Caco-2 (cell line): Measurements from ENCODE around the gene PAX5. TPM values are rescaled to one million over a fixed set of nuclear protein-coding genes. Genes with fewer than 3 reads are reported as not detected.

Source experiments
- BruUV-seq: library from RNA; stranded (reverse); fragments of 400-500 nt; replicated peaks from 2 replicates; lab custom pipeline; 2021; lab: Mats Ljungman, UMichigan
- CTCF ChIA-PET: fragments of 300-600 bp; sonication (Branson Sonifier 250); formaldehyde crosslinking; loops from one replicate; lab custom pipeline; 2022; ENCODE audit warnings: antibody characterized with exemption; lab: Charles Lee
- POLR2A ChIA-PET: fragments of 300-600 bp; sonication (Branson Sonifier 250); formaldehyde crosslinking; loops from one replicate; lab custom pipeline; 2022; ENCODE audit warnings: antibody characterized with exemption; lab: Charles Lee
- DNase-seq, 2 experiments: peaks; one replicate each; pipeline versions ENCODE4 v3.0.0 to v3.0.0-alpha.2; 2020 to 2022
- H3K27me3 ChIP-seq: replicated peaks from 2 replicates; pipeline ENCODE4 v1.6.0; 2011; ENCODE audit warnings: low read length; ENCODE audit not compliant: control insufficient read depth, insufficient read depth
- H3K36me3 ChIP-seq: 2 replicates; pipeline ENCODE4 v1.5.1; 2011; ENCODE audit warnings: low read length; ENCODE audit not compliant: control insufficient read depth, insufficient read depth
- H3K4me1 ChIP-seq: fragments of 250-450 bp; sonication (Bioruptor Pico); 2 replicates; pipeline ENCODE4 v1.5.1; 2020; ENCODE audit warnings: mild to moderate bottlenecking
- H3K4me3 ChIP-seq: 2 replicates; pipeline ENCODE4 v1.5.1; 2011; ENCODE audit warnings: low read depth, mild to moderate bottlenecking, control low read depth, low read length
- H3K9me3 ChIP-seq: fragments of 250-450 bp; sonication (Bioruptor Pico); 2 replicates; pipeline ENCODE4 v1.5.1; 2020; ENCODE audit warnings: mild to moderate bottlenecking, moderate library complexity
- H3K27ac Mint-ChIP-seq: one replicate; pipeline ENCODE4 v1.8.0; 2022; ENCODE audit warnings: mixed read lengths; ENCODE audit not compliant: unreplicated experiment
- H3K27me3 Mint-ChIP-seq: one replicate; pipeline ENCODE4 v1.8.0; 2022; ENCODE audit warnings: mixed read lengths; ENCODE audit not compliant: insufficient read depth, unreplicated experiment
- H3K36me3 Mint-ChIP-seq: one replicate; pipeline ENCODE4 v1.8.0; 2022; ENCODE audit warnings: mild to moderate bottlenecking, mixed read lengths; ENCODE audit not compliant: insufficient read depth, unreplicated experiment
- H3K4me1 Mint-ChIP-seq: one replicate; pipeline ENCODE4 v1.8.0; 2022; ENCODE audit warnings: low read depth, mixed read lengths; ENCODE audit not compliant: unreplicated experiment
- H3K4me3 Mint-ChIP-seq: one replicate; pipeline ENCODE4 v1.8.0; 2022; ENCODE audit warnings: mild to moderate bottlenecking, moderate library complexity, mixed read lengths; ENCODE audit not compliant: unreplicated experiment
- H3K9me3 Mint-ChIP-seq: one replicate; pipeline ENCODE4 v1.8.0; 2022; ENCODE audit warnings: mixed read lengths; ENCODE audit not compliant: unreplicated experiment
- intact Hi-C: fragments of 100-400 bp; cut with micrococcal nuclease; formaldehyde crosslinking; loops from one replicate; pipeline ENCODE4 v1.10.0; 2022; ENCODE audit not compliant: unreplicated experiment
- total RNA-seq: library from RNA; stranded (reverse); gene quantifications from 2 replicates; pipeline ENCODE4 v1.2.3, GENCODE V29; 2022
- TF ChIP-seq, protein P1 (sequence below), 2 experiments: fragments of 200-600 bp in 1 of 2; IDR thresholded peaks; 1 replicate in 1 of 2; 2 replicates in 1 of 2; pipeline versions ENCODE4 v1.5.1 to v1.8.0; 2011 to 2022; ENCODE audit warnings: antibody characterized with exemption in 1 of 2, control low read depth in 1 of 2, inconsistent platforms in 1 of 2, low read depth in 1 of 2, low read length in 1 of 2, mild to moderate bottlenecking in 1 of 2, moderate library complexity in 1 of 2; ENCODE audit not compliant: insufficient read depth in 1 of 2, severe bottlenecking in 1 of 2, unreplicated experiment in 1 of 2

The PAX5 gene
- total RNA-seq, 1 experiment from 2014 or later = not detected

DNA sequence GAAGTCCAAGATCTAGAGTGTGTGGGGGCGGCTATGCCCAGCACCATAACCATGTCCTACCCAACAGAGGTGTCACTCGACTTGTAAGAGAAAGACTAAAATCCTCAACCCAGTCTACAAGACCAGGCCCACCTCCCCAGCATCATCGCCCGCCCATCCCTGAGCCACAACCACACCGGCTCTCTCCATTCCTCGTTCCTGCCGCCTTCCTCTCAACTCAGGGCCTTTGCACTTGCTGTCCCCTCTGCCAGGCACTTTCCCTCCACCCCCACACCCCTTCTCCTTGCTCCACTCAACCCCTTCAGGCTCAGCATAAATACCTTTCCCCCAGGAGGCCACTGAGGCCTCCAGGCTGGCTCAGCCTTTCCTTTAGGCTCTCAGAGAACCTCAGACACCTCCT is 69.3 kb downstream of the PAX5 start:
- Mint-ChIP-seq H3K9me3 (no peaks in the 10 kb centered on the region), H3K27ac (no peak overlapping the region), H3K4me1 (no peaks in the 10 kb centered on the region), H3K4me3 (no peak overlapping the region), H3K36me3 (no peaks in the 10 kb centered on the region), H3K27me3 (no peaks in the 10 kb centered on the region)
- intact Hi-C loops = no loop called here
- no peaks in the 10 kb centered on the region for H3K36me3 ChIP-seq
- BruUV-seq = no TSS peak
- POLR2A ChIA-PET = no interaction called here
- no peak for DNase-seq
- TF ChIP-seq, protein P1, sequence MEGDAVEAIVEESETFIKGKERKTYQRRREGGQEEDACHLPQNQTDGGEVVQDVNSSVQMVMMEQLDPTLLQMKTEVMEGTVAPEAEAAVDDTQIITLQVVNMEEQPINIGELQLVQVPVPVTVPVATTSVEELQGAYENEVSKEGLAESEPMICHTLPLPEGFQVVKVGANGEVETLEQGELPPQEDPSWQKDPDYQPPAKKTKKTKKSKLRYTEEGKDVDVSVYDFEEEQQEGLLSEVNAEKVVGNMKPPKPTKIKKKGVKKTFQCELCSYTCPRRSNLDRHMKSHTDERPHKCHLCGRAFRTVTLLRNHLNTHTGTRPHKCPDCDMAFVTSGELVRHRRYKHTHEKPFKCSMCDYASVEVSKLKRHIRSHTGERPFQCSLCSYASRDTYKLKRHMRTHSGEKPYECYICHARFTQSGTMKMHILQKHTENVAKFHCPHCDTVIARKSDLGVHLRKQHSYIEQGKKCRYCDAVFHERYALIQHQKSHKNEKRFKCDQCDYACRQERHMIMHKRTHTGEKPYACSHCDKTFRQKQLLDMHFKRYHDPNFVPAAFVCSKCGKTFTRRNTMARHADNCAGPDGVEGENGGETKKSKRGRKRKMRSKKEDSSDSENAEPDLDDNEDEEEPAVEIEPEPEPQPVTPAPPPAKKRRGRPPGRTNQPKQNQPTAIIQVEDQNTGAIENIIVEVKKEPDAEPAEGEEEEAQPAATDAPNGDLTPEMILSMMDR (IDR thresholded peaks at IDR 0.05; ENCODE audit: insufficient read depth in 1 of 2, low read depth in 1 of 2, low read length in 1 of 2, severe bottlenecking in 1 of 2, unreplicated experiment in 1 of 2) = no peak
- H3K4me1 ChIP-seq = no peaks in the 10 kb centered on the region
- CTCF ChIA-PET = no interaction called here
- H3K27me3 ChIP-seq = no peaks in the 10 kb centered on the region
- H3K9me3 ChIP-seq = no peaks in the 10 kb centered on the region
- H3K4me3 ChIP-seq = no peak overlapping the region

DNA sequence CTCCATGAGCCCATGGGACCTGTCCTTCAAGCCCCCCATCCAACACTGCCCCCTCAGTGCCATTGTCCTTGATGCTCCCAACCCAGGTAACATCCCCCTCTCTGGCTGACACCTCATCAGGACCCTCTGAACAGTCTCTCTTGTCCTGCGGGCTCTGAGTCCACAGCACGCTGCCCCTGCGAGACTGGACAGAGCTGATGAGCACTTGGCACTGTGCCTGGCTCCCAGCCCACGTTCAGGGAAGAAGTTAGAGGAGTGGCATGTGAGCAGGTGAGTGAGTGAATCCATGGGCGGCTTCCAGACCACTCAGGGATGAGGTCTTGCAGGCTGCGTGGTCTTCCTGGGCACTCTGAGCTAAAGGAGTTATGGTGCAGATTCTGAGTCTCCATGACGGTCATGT is 70.7 kb downstream of the PAX5 start:
- TF ChIP-seq, protein P1 (IDR thresholded peaks at IDR 0.05; ENCODE audit: insufficient read depth in 1 of 2, low read depth in 1 of 2, low read length in 1 of 2, severe bottlenecking in 1 of 2, unreplicated experiment in 1 of 2) = no peak
- no TSS peak for BruUV-seq
- Histone ChIP-seq H3K36me3 (no peaks in the 10 kb centered on the region), H3K4me1 (no peaks in the 10 kb centered on the region), H3K27me3 (no peaks in the 10 kb centered on the region), H3K4me3 (no peak overlapping the region), H3K9me3 (no peaks in the 10 kb centered on the region)
- DNase-seq = no peak
- no peak overlapping the region for H3K4me3 Mint-ChIP-seq
- no peaks in the 10 kb centered on the region for H3K9me3 Mint-ChIP-seq
- no peaks in the 10 kb centered on the region for H3K36me3 Mint-ChIP-seq
- POLR2A ChIA-PET = no interaction called here
- H3K27me3 Mint-ChIP-seq = peaks cover 3% of the 10 kb centered on the region
- intact Hi-C loops = no loop called here
- H3K4me1 Mint-ChIP-seq = no peaks in the 10 kb centered on the region
- H3K27ac Mint-ChIP-seq = no peak overlapping the region
- CTCF ChIA-PET = no interaction called here

DNA sequence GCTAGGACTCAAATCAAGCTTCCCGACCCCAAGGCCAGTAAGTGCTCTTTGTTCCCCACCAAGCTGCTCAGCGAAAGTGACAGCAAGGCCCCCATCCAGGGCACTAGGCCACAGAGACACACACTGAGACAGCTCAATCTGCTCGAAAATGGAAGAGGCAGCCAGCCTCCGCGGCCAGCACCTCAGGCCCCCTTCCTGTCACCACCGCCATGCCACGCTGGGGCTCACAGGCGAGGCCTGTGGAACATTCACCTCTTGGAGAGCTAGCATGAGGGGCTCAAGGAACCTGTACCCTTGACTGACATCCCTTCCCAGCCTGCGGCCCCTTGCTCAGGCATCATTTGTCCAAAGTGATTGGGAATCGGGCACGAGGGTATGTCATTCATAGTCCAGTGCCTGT is 71.4 kb downstream of the PAX5 start:
- Mint-ChIP-seq H3K36me3 (no peaks in the 10 kb centered on the region), H3K9me3 (no peaks in the 10 kb centered on the region), H3K27me3 (peaks cover 4% of the 10 kb centered on the region), H3K27ac (no peak overlapping the region), H3K4me1 (no peaks in the 10 kb centered on the region), H3K4me3 (no peak overlapping the region)
- TF ChIP-seq, protein P1 (IDR thresholded peaks at IDR 0.05; ENCODE audit: insufficient read depth in 1 of 2, low read depth in 1 of 2, low read length in 1 of 2, severe bottlenecking in 1 of 2, unreplicated experiment in 1 of 2) = no peak
- DNase-seq = no peak
- Histone ChIP-seq H3K36me3 (no peaks in the 10 kb centered on the region), H3K27me3 (no peaks in the 10 kb centered on the region), H3K4me1 (no peaks in the 10 kb centered on the region), H3K9me3 (no peaks in the 10 kb centered on the region), H3K4me3 (no peak overlapping the region)
- no TSS peak for BruUV-seq
- CTCF ChIA-PET = no interaction called here
- intact Hi-C loops = no loop called here
- POLR2A ChIA-PET = no interaction called here
